ENCODE measurements around the gene CDK13.

CDK13 gene

GRCh38 chr7:40015790-40016296 is 65.8 kb downstream of the CDK13 start:
- Histone ChIP-seq H3K9ac (ENCODE audit: low read length) (no peak overlapping the region), H3K36me3 (ENCODE audit: control insufficient read depth, insufficient read depth, low read length, severe bottlenecking) (peaks cover 26% of the 10 kb centered on the region), H3K27me3 (replicated peaks; ENCODE audit: control insufficient read depth, insufficient read depth, low read length) (no peaks in the 10 kb centered on the region), H3K4me3 (ENCODE audit: low read length) (no peak overlapping the region), H3K4me1 (ENCODE audit: control insufficient read depth, insufficient read depth, low read length) (peaks cover 17% of the 10 kb centered on the region), H3K9me3 (ENCODE audit: control insufficient read depth, low read length) (no peaks in the 10 kb centered on the region)
- DNase-seq (ENCODE audit: low read depth): peak; percentile 55

- no peak overlapping the region for H3K9ac ChIP-seq (ENCODE audit: low read length)
- H3K9me3 ChIP-seq (ENCODE audit: control insufficient read depth, low read length): no peaks in the 10 kb centered on the region
- no peak for DNase-seq (ENCODE audit: low read depth)
- peaks cover 13% of the 10 kb centered on the region for H3K4me1 ChIP-seq (ENCODE audit: control insufficient read depth, insufficient read depth, low read length)
- peaks cover 26% of the 10 kb centered on the region for H3K36me3 ChIP-seq (ENCODE audit: control insufficient read depth, insufficient read depth, low read length, severe bottlenecking)
- H3K4me3 ChIP-seq (ENCODE audit: low read length): no peak overlapping the region
- H3K27me3 ChIP-seq (replicated peaks; ENCODE audit: control insufficient read depth, insufficient read depth, low read length): no peaks in the 10 kb centered on the region
Measured at GRCh38 chr7:40019558-40019957, 69.5 kb downstream of the CDK13 start.

GRCh38 chr7:40024048-40024447 is 74.0 kb downstream of the CDK13 start:
- H3K4me3 ChIP-seq (ENCODE audit: low read length): no peak overlapping the region
- H3K27me3 ChIP-seq (replicated peaks; ENCODE audit: control insufficient read depth, insufficient read depth, low read length): no peaks in the 10 kb centered on the region
- no peaks in the 10 kb centered on the region for H3K9me3 ChIP-seq (ENCODE audit: control insufficient read depth, low read length)
- no peak overlapping the region for H3K9ac ChIP-seq (ENCODE audit: low read length)
- H3K4me1 ChIP-seq (ENCODE audit: control insufficient read depth, insufficient read depth, low read length): peaks cover 3% of the 10 kb centered on the region
- no peak for DNase-seq (ENCODE audit: low read depth)
- H3K36me3 ChIP-seq (ENCODE audit: control insufficient read depth, insufficient read depth, low read length, severe bottlenecking): peaks cover 23% of the 10 kb centered on the region

- H3K9ac ChIP-seq (ENCODE audit: low read length): no peak overlapping the region
- no peaks in the 10 kb centered on the region for H3K27me3 ChIP-seq (replicated peaks; ENCODE audit: control insufficient read depth, insufficient read depth, low read length)
- H3K9me3 ChIP-seq (ENCODE audit: control insufficient read depth, low read length): no peaks in the 10 kb centered on the region
- peaks cover 17% of the 10 kb centered on the region for H3K36me3 ChIP-seq (ENCODE audit: control insufficient read depth, insufficient read depth, low read length, severe bottlenecking)
- no peak overlapping the region for H3K4me3 ChIP-seq (ENCODE audit: low read length)
- DNase-seq (ENCODE audit: low read depth): no peak
- H3K4me1 ChIP-seq (ENCODE audit: control insufficient read depth, insufficient read depth, low read length): peaks cover 3% of the 10 kb centered on the region
Measured at GRCh38 chr7:40024841-40025240, 74.8 kb downstream of the CDK13 start.

- Histone ChIP-seq H3K9me3 (ENCODE audit: control insufficient read depth, low read length) (no peaks in the 10 kb centered on the region), H3K9ac (ENCODE audit: low read length) (no peak overlapping the region), H3K4me3 (ENCODE audit: low read length) (no peak overlapping the region), H3K36me3 (ENCODE audit: control insufficient read depth, insufficient read depth, low read length, severe bottlenecking) (peaks cover 22% of the 10 kb centered on the region), H3K4me1 (ENCODE audit: control insufficient read depth, insufficient read depth, low read length) (no peaks in the 10 kb centered on the region), H3K27me3 (replicated peaks; ENCODE audit: control insufficient read depth, insufficient read depth, low read length) (no peaks in the 10 kb centered on the region)
- DNase-seq (ENCODE audit: low read depth): no peak
Measured at GRCh38 chr7:40027545-40027944, 77.5 kb downstream of the CDK13 start.

GRCh38 chr7:40033826-40034225 is 83.8 kb downstream of the CDK13 start:
- Histone ChIP-seq H3K4me1 (ENCODE audit: control insufficient read depth, insufficient read depth, low read length) (peaks cover 15% of the 10 kb centered on the region), H3K27me3 (replicated peaks; ENCODE audit: control insufficient read depth, insufficient read depth, low read length) (no peaks in the 10 kb centered on the region), H3K36me3 (ENCODE audit: control insufficient read depth, insufficient read depth, low read length, severe bottlenecking) (peaks cover 5% of the 10 kb centered on the region), H3K4me3 (ENCODE audit: low read length) (peak overlapping the region; percentile 7), H3K9me3 (ENCODE audit: control insufficient read depth, low read length) (no peaks in the 10 kb centered on the region), H3K9ac (ENCODE audit: low read length) (peak overlapping the region; percentile 44)
- DNase-seq (ENCODE audit: low read depth): peak; percentile 49

- Histone ChIP-seq H3K4me3 (ENCODE audit: low read length) (no peak overlapping the region), H3K27me3 (replicated peaks; ENCODE audit: control insufficient read depth, insufficient read depth, low read length) (no peaks in the 10 kb centered on the region), H3K9me3 (ENCODE audit: control insufficient read depth, low read length) (no peaks in the 10 kb centered on the region), H3K4me1 (ENCODE audit: control insufficient read depth, insufficient read depth, low read length) (no peaks in the 10 kb centered on the region), H3K9ac (ENCODE audit: low read length) (no peak overlapping the region), H3K36me3 (ENCODE audit: control insufficient read depth, insufficient read depth, low read length, severe bottlenecking) (peaks cover 7% of the 10 kb centered on the region)
- no peak for DNase-seq (ENCODE audit: low read depth)
Measured at GRCh38 chr7:40041456-40041855, 91.4 kb downstream of the CDK13 start.

GRCh38 chr7:40043164-40043563 is 93.1 kb downstream of the CDK13 start:
- H3K4me1 ChIP-seq (ENCODE audit: control insufficient read depth, insufficient read depth, low read length): no peaks in the 10 kb centered on the region
- DNase-seq (ENCODE audit: low read depth): no peak
- H3K27me3 ChIP-seq (replicated peaks; ENCODE audit: control insufficient read depth, insufficient read depth, low read length): no peaks in the 10 kb centered on the region
- H3K36me3 ChIP-seq (ENCODE audit: control insufficient read depth, insufficient read depth, low read length, severe bottlenecking): peaks cover 7% of the 10 kb centered on the region
- no peak overlapping the region for H3K4me3 ChIP-seq (ENCODE audit: low read length)
- H3K9ac ChIP-seq (ENCODE audit: low read length): no peak overlapping the region
- H3K9me3 ChIP-seq (ENCODE audit: control insufficient read depth, low read length): no peaks in the 10 kb centered on the region

- DNase-seq (ENCODE audit: low read depth): no peak
- Histone ChIP-seq H3K4me3 (ENCODE audit: low read length) (no peak overlapping the region), H3K27me3 (replicated peaks; ENCODE audit: control insufficient read depth, insufficient read depth, low read length) (no peaks in the 10 kb centered on the region), H3K4me1 (ENCODE audit: control insufficient read depth, insufficient read depth, low read length) (no peaks in the 10 kb centered on the region), H3K36me3 (ENCODE audit: control insufficient read depth, insufficient read depth, low read length, severe bottlenecking) (peaks cover 12% of the 10 kb centered on the region), H3K9ac (ENCODE audit: low read length) (no peak overlapping the region), H3K9me3 (ENCODE audit: control insufficient read depth, low read length) (no peaks in the 10 kb centered on the region)
Measured at GRCh38 chr7:40047661-40048060, 97.6 kb downstream of the CDK13 start.

GRCh38 chr7:40057292-40057691 is 107.2 kb downstream of the CDK13 start:
- peaks cover 11% of the 10 kb centered on the region for H3K4me1 ChIP-seq (ENCODE audit: control insufficient read depth, insufficient read depth, low read length)
- H3K9me3 ChIP-seq (ENCODE audit: control insufficient read depth, low read length): no peaks in the 10 kb centered on the region
- no peak overlapping the region for H3K9ac ChIP-seq (ENCODE audit: low read length)
- H3K36me3 ChIP-seq (ENCODE audit: control insufficient read depth, insufficient read depth, low read length, severe bottlenecking): peaks cover 15% of the 10 kb centered on the region
- DNase-seq (ENCODE audit: low read depth): peak; percentile 26
- no peaks in the 10 kb centered on the region for H3K27me3 ChIP-seq (replicated peaks; ENCODE audit: control insufficient read depth, insufficient read depth, low read length)
- no peak overlapping the region for H3K4me3 ChIP-seq (ENCODE audit: low read length)

GRCh38 chr7:40058026-40058425 is 108.0 kb downstream of the CDK13 start:
- Histone ChIP-seq H3K4me3 (ENCODE audit: low read length) (no peak overlapping the region), H3K36me3 (ENCODE audit: control insufficient read depth, insufficient read depth, low read length, severe bottlenecking) (peaks cover 20% of the 10 kb centered on the region), H3K9ac (ENCODE audit: low read length) (no peak overlapping the region)

GRCh38 chr7:40058636-40059035 is 108.6 kb downstream of the CDK13 start:
- no peak overlapping the region for H3K4me3 ChIP-seq (ENCODE audit: low read length)
- no peaks in the 10 kb centered on the region for H3K9me3 ChIP-seq (ENCODE audit: control insufficient read depth, low read length)
- DNase-seq (ENCODE audit: low read depth): peak; percentile 14
- H3K9ac ChIP-seq (ENCODE audit: low read length): no peak overlapping the region
- peaks cover 18% of the 10 kb centered on the region for H3K36me3 ChIP-seq (ENCODE audit: control insufficient read depth, insufficient read depth, low read length, severe bottlenecking)
- H3K27me3 ChIP-seq (replicated peaks; ENCODE audit: control insufficient read depth, insufficient read depth, low read length): no peaks in the 10 kb centered on the region
- peaks cover 11% of the 10 kb centered on the region for H3K4me1 ChIP-seq (ENCODE audit: control insufficient read depth, insufficient read depth, low read length)

More at GRCh38 chr7:40058026-40058425, 108.0 kb downstream of the CDK13 start:
- no peaks in the 10 kb centered on the region for H3K27me3 ChIP-seq (replicated peaks; ENCODE audit: control insufficient read depth, insufficient read depth, low read length)
- no peaks in the 10 kb centered on the region for H3K9me3 ChIP-seq (ENCODE audit: control insufficient read depth, low read length)
- DNase-seq (ENCODE audit: low read depth): no peak
- peaks cover 11% of the 10 kb centered on the region for H3K4me1 ChIP-seq (ENCODE audit: control insufficient read depth, insufficient read depth, low read length)

All from adipocyte (in vitro differentiated cells).